WTC11 (cell line): ENCODE results near the gene ACSBG1. TPM values are rescaled to one million over a fixed set of nuclear protein-coding genes. Genes with fewer than 3 reads are reported as not detected.
A peak's percentile ranks its signal among the peaks of the same experiment; 100 is the strongest.

ENCODE experiments used
- ATAC-seq: fragments of 200-7000 bp; cut with Tn5 transposase; 2 replicates; pipeline ENCODE4 v1.10.0; 2021; ENCODE audit warnings: mild to moderate bottlenecking, moderate library complexity
- CTCF ChIA-PET: fragments of 300-600 bp; sonication (Branson Sonifier 250); formaldehyde crosslinking; loops from one replicate; lab custom pipeline; 2021; ENCODE audit warnings: antibody characterized with exemption; lab: Charles Lee
- POLR2A ChIA-PET: fragments of 350-600 bp; sonication (Branson Sonifier 250); formaldehyde crosslinking; loops from one replicate; lab custom pipeline; 2021; ENCODE audit warnings: antibody characterized with exemption; lab: Charles Lee
- DNase-seq: peaks from one replicate; pipeline ENCODE4 v3.0.0; 2021; ENCODE audit warnings: low spot score
- H3K27ac Mint-ChIP-seq: 2 replicates; pipeline ENCODE4 v1.8.0; 2021; ENCODE audit warnings: mixed read lengths
- H3K27me3 Mint-ChIP-seq: 2 replicates; pipeline ENCODE4 v1.8.0; 2021; ENCODE audit warnings: low read depth, mild to moderate bottlenecking, moderate library complexity, mixed read lengths
- H3K36me3 Mint-ChIP-seq: 2 replicates; pipeline ENCODE4 v1.8.0; 2021; ENCODE audit warnings: mixed read lengths
- H3K4me1 Mint-ChIP-seq: 2 replicates; pipeline ENCODE4 v1.8.0; 2022; ENCODE audit warnings: mixed read lengths
- H3K4me3 Mint-ChIP-seq: 2 replicates; pipeline ENCODE4 v1.8.0; 2021; ENCODE audit warnings: mild to moderate bottlenecking, moderate library complexity, mixed read lengths
- H3K9me3 Mint-ChIP-seq: 2 replicates; pipeline ENCODE4 v1.8.0; 2021; ENCODE audit warnings: mixed read lengths
- ELF4 ChIP-seq: sonication (generic); formaldehyde crosslinking; IDR thresholded peaks from 2 replicates; pipeline ENCODE4 v1.8.1; 2022; ENCODE audit warnings: low read depth, mild to moderate bottlenecking, moderate library complexity, missing genetic modification reagents
- ESRRA ChIP-seq: sonication (generic); formaldehyde crosslinking; IDR thresholded peaks from 2 replicates; pipeline ENCODE4 v1.8.1; 2022; ENCODE audit warnings: mild to moderate bottlenecking, missing genetic modification reagents, borderline replicate concordance
- GTF2I ChIP-seq: fragments of 250-450 bp; sonication (Bioruptor Pico); conservative IDR thresholded peaks from 2 replicates; pipeline ENCODE4 v1.4.0; 2021; ENCODE audit warnings: mild to moderate bottlenecking
- IRF2 ChIP-seq: sonication (generic); formaldehyde crosslinking; IDR thresholded peaks from 2 replicates; pipeline ENCODE4 v1.8.0; 2022; ENCODE audit warnings: low read depth, missing genetic modification reagents, borderline replicate concordance
- MXD4 ChIP-seq: fragments of 250-450 bp; sonication (Bioruptor Pico); IDR thresholded peaks from 2 replicates; pipeline ENCODE4 v1.8.0; 2021; ENCODE audit warnings: mild to moderate bottlenecking, moderate library complexity, borderline replicate concordance
- RORB ChIP-seq: fragments of 250-450 bp; sonication (Bioruptor Pico); IDR thresholded peaks from 2 replicates; pipeline ENCODE4 v1.9.0; 2021; ENCODE audit warnings: mild to moderate bottlenecking
- SP1 ChIP-seq: sonication (generic); formaldehyde crosslinking; conservative IDR thresholded peaks from 2 replicates; pipeline ENCODE4 v1.8.1; 2022; ENCODE audit warnings: missing genetic modification reagents
- TCF7 ChIP-seq: sonication (generic); formaldehyde crosslinking; IDR thresholded peaks from 2 replicates; pipeline ENCODE4 v1.8.0; 2022; ENCODE audit warnings: mild to moderate bottlenecking, low read depth, missing genetic modification reagents, moderate library complexity
- USF2 ChIP-seq: sonication (generic); formaldehyde crosslinking; IDR thresholded peaks from 2 replicates; pipeline ENCODE4 v1.8.1; 2023; ENCODE audit warnings: mild to moderate bottlenecking, missing genetic modification reagents, moderate library complexity
- ZBTB43 ChIP-seq: sonication (generic); formaldehyde crosslinking; IDR thresholded peaks from 2 replicates; pipeline ENCODE4 v1.8.1; 2023; ENCODE audit warnings: mild to moderate bottlenecking, missing genetic modification reagents
- ZNF121 ChIP-seq: sonication (generic); formaldehyde crosslinking; IDR thresholded peaks from 2 replicates; pipeline ENCODE4 v1.8.0; 2023; ENCODE audit warnings: missing genetic modification reagents
- ZNF232 ChIP-seq: sonication (generic); formaldehyde crosslinking; IDR thresholded peaks from 2 replicates; pipeline ENCODE4 v1.8.0; 2022; ENCODE audit warnings: mild to moderate bottlenecking, missing genetic modification reagents
- ZNF263 ChIP-seq: sonication (generic); formaldehyde crosslinking; IDR thresholded peaks from 2 replicates; pipeline ENCODE4 v1.8.1; 2022; ENCODE audit warnings: low read depth, mild to moderate bottlenecking, moderate library complexity, missing genetic modification reagents
- ZNF512 ChIP-seq: sonication (generic); formaldehyde crosslinking; IDR thresholded peaks from 2 replicates; pipeline ENCODE4 v1.8.1; 2022; ENCODE audit warnings: missing genetic modification reagents, borderline replicate concordance
- total RNA-seq: library from RNA; stranded (reverse); gene quantifications from 3 replicates; pipeline ENCODE4 v1.2.3, GENCODE V29; 2021
- TF ChIP-seq, protein P1 (sequence below): sonication (generic); formaldehyde crosslinking; IDR thresholded peaks from 2 replicates; pipeline ENCODE4 v1.8.0; 2022; ENCODE audit warnings: mild to moderate bottlenecking, missing genetic modification reagents
- TF ChIP-seq, protein P2 (sequence below): fragments of 250-450 bp; sonication (Bioruptor Pico); IDR thresholded peaks from 2 replicates; pipeline ENCODE4 v1.9.0; 2021; ENCODE audit warnings: mild to moderate bottlenecking, borderline replicate concordance
- TF ChIP-seq, protein P3 (sequence below): fragments of 250-450 bp; sonication (Bioruptor Pico); IDR thresholded peaks from 2 replicates; pipeline ENCODE4 v1.9.0; 2021; ENCODE audit warnings: mild to moderate bottlenecking

Gene ACSBG1
- total RNA-seq, 1 experiment from 2014 or later, result 5.8 TPM

DNA sequence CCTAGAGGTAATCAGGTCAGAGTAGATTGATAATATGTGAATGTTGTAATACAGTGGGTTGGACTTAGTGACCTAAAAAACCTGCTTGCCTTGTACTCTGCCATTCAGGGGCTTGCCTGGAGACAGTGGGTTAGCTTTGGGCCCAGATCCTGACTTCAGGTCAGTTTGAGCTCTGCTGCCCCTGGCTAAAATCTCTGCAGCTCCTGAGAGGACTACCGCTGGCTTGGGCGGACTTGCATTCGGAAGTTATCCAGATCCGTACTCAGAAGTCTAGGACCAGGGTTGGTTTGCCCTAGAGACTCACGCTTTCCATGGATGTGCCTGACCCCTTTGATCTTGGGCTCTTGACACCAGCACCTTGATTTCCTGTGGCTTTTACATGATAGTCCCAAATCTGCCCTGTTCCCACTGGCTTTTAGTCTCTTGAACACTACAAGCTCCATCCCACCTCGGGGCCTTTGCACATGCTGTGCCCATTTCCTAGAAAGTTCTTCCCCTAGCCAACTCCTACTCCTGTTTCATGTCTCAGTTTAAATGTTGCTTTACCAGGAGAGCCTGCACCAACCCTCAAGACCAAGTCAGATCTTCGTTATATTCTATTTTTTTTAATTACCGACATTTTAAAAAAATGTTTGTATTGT lies 5.9 kb downstream of the ACSBG1 start:
- peaks cover 4% of the 10 kb centered on the region; the same call in 1 of the 2 replicates for H3K9me3 Mint-ChIP-seq
- TF ChIP-seq ZBTB43 (CRISPR knock-in tag) (no peak), ELF4 (no peak), GTF2I (CRISPR knock-in tag) (peak; percentile 73; the same call in 1 of the 2 replicates), ESRRA (CRISPR knock-in tag) (no peak), MXD4 (CRISPR knock-in tag) (no peak)
- TF ChIP-seq, protein P1, sequence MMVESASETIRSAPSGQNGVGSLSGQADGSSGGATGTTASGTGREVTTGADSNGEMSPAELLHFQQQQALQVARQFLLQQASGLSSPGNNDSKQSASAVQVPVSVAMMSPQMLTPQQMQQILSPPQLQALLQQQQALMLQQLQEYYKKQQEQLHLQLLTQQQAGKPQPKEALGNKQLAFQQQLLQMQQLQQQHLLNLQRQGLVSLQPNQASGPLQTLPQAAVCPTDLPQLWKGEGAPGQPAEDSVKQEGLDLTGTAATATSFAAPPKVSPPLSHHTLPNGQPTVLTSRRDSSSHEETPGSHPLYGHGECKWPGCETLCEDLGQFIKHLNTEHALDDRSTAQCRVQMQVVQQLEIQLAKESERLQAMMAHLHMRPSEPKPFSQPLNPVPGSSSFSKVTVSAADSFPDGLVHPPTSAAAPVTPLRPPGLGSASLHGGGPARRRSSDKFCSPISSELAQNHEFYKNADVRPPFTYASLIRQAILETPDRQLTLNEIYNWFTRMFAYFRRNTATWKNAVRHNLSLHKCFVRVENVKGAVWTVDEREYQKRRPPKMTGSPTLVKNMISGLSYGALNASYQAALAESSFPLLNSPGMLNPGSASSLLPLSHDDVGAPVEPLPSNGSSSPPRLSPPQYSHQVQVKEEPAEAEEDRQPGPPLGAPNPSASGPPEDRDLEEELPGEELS (CRISPR knock-in tag), result no peak
- TF ChIP-seq, all 79 proteins: peak for 1
- no peaks in the 10 kb centered on the region; the same call in 1 of the 2 replicates for H3K36me3 Mint-ChIP-seq
- POLR2A ChIA-PET, result no interaction called here
- ATAC-seq (no peak), DNase-seq (no peak)
- CTCF ChIA-PET, result interaction anchor here (0.5 to 1.3 kb wide), 5 partner anchors 33 to 120 kb away, joined by 3 to 5 read pairs (median 4); no protein-coding TSS in a partner anchor
- H3K4me3 Mint-ChIP-seq, result no peak overlapping the region
- peaks cover 5% of the 10 kb centered on the region for H3K4me1 Mint-ChIP-seq
- H3K27ac Mint-ChIP-seq, result no peak overlapping the region
- no peaks in the 10 kb centered on the region for H3K27me3 Mint-ChIP-seq

DNA sequence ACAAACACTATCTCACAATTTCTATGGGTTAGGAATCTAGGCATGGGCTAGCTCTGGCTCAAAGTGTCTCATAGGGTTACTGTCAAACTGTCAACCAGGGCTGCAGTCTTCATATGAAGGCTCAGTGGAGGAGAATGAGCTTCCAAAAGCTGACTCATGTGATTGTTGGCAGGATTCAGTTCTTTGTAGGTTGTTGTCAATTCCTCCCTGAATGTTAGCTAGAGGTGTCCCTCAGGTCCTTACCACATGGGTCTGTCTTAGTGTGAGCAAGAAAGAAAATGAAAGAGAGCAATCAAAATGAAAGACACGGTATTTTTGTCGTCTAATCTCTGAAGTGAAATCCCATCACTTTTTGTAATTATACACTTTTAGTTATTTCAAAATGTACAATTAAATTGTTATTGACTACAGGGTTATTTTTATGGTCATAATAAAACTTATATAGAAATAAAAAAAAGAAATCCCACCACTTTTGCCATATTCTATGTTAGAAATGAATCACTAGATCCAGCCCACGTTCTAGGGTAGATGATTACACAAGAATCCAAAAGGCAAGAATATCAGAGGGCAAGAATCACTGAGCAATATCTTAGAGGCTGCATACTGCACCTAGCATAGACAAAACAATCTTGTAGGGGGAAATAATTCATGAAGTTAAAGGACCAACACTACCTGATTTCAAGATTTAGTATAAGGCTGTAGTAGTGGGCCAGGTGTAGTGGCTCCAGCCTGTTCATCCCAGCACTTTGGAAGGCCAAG lies 8.4 kb downstream of the ACSBG1 start:
- CTCF ChIA-PET, result interaction anchor here (0.6 to 1.5 kb wide), 2 partner anchors 17 to 30 kb away, joined by 3 to 4 read pairs; no protein-coding TSS in a partner anchor
- H3K4me3 Mint-ChIP-seq, result no peak overlapping the region

DNA sequence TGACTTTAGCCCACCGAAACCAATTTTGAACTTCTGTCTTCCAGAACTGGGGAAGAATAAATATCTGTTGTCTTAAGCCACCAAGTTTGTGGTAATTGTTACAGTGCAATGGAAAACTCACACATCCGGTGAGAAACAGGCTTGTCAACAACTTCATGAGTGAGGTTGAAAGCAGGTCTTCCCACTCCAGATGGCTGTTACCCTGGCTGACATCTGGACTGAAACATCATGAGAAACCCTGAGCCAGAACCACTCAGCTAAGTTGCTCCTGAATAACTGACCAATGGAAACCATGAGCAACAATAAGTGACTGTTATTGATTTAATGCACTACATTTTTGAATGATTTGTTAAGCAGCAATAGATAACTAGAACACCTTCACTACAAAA lies 10.3 kb downstream of the ACSBG1 start:
- ChIA-PET CTCF (interaction anchor here (0.6 kb wide), 1 partner anchor 111 kb away, joined by 3 read pairs; no protein-coding TSS in a partner anchor), POLR2A (interaction anchor here (1.0 kb wide), 1 partner anchor 157 kb away, joined by 3 read pairs; no protein-coding TSS in a partner anchor)
- no peak overlapping the region for H3K27ac Mint-ChIP-seq
- DNase-seq (no peak), ATAC-seq (no peak)
- H3K27me3 Mint-ChIP-seq, result no peaks in the 10 kb centered on the region
- no peak overlapping the region for H3K4me3 Mint-ChIP-seq
- peaks cover 4% of the 10 kb centered on the region; the same call in 1 of the 2 replicates for H3K9me3 Mint-ChIP-seq
- H3K36me3 Mint-ChIP-seq, result no peaks in the 10 kb centered on the region; the same call in 1 of the 2 replicates
- peaks cover 2% of the 10 kb centered on the region; the same call in 1 of the 2 replicates for H3K4me1 Mint-ChIP-seq
- TF ChIP-seq IRF2 (CRISPR knock-in tag), result no peak
- TF ChIP-seq ESRRA (CRISPR knock-in tag), result no peak
- TF ChIP-seq ZNF232 (CRISPR knock-in tag), result no peak
- TF ChIP-seq, protein P2, sequence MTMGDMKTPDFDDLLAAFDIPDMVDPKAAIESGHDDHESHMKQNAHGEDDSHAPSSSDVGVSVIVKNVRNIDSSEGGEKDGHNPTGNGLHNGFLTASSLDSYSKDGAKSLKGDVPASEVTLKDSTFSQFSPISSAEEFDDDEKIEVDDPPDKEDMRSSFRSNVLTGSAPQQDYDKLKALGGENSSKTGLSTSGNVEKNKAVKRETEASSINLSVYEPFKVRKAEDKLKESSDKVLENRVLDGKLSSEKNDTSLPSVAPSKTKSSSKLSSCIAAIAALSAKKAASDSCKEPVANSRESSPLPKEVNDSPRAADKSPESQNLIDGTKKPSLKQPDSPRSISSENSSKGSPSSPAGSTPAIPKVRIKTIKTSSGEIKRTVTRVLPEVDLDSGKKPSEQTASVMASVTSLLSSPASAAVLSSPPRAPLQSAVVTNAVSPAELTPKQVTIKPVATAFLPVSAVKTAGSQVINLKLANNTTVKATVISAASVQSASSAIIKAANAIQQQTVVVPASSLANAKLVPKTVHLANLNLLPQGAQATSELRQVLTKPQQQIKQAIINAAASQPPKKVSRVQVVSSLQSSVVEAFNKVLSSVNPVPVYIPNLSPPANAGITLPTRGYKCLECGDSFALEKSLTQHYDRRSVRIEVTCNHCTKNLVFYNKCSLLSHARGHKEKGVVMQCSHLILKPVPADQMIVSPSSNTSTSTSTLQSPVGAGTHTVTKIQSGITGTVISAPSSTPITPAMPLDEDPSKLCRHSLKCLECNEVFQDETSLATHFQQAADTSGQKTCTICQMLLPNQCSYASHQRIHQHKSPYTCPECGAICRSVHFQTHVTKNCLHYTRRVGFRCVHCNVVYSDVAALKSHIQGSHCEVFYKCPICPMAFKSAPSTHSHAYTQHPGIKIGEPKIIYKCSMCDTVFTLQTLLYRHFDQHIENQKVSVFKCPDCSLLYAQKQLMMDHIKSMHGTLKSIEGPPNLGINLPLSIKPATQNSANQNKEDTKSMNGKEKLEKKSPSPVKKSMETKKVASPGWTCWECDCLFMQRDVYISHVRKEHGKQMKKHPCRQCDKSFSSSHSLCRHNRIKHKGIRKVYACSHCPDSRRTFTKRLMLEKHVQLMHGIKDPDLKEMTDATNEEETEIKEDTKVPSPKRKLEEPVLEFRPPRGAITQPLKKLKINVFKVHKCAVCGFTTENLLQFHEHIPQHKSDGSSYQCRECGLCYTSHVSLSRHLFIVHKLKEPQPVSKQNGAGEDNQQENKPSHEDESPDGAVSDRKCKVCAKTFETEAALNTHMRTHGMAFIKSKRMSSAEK (CRISPR knock-in tag), result no peak
- no peak for TF ChIP-seq RORB (CRISPR knock-in tag)
- TF ChIP-seq TCF7, result no peak
- TF ChIP-seq, protein P3, sequence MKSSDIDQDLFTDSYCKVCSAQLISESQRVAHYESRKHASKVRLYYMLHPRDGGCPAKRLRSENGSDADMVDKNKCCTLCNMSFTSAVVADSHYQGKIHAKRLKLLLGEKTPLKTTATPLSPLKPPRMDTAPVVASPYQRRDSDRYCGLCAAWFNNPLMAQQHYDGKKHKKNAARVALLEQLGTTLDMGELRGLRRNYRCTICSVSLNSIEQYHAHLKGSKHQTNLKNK (CRISPR knock-in tag), result no peak
- no peak for TF ChIP-seq ZNF512
- TF ChIP-seq ZNF121 (CRISPR knock-in tag), result no peak
- no peak for TF ChIP-seq USF2
- TF ChIP-seq ZNF263 (CRISPR knock-in tag), result no peak

More for the DNA sequence above, 8.4 kb downstream of the ACSBG1 start:
- no peaks in the 10 kb centered on the region for H3K27me3 Mint-ChIP-seq
- H3K27ac Mint-ChIP-seq, result no peak overlapping the region
- no peak for TF ChIP-seq SP1
- ATAC-seq (no peak), DNase-seq (no peak)
- no peaks in the 10 kb centered on the region for H3K4me1 Mint-ChIP-seq
- POLR2A ChIA-PET, result no interaction called here
- H3K36me3 Mint-ChIP-seq, result no peaks in the 10 kb centered on the region; the same call in 1 of the 2 replicates
- peaks cover 4% of the 10 kb centered on the region; the same call in 1 of the 2 replicates for H3K9me3 Mint-ChIP-seq
